BE2C (cell line): Measurements from ENCODE around the gene SEC14L1. TPM values are rescaled to one million over a fixed set of nuclear protein-coding genes. Genes with fewer than 3 reads are reported as not detected.

Experiments
- DNase-seq: peaks from one replicate; pipeline ENCODE4 v3.0.0-alpha.2; 2020
- H3K27me3 ChIP-seq: fragments of 250-450 bp; sonication (Bioruptor Pico); 2 replicates; pipeline ENCODE4 v1.5.1; 2020; ENCODE audit warnings: mild to moderate bottlenecking
- H3K36me3 ChIP-seq: fragments of 250-450 bp; sonication (Bioruptor Pico); 2 replicates; pipeline ENCODE4 v1.5.1; 2020; ENCODE audit warnings: mild to moderate bottlenecking
- H3K4me1 ChIP-seq: fragments of 250-450 bp; sonication (Bioruptor Pico); 2 replicates; pipeline ENCODE4 v1.5.1; 2020
- H3K4me3 ChIP-seq: 2 replicates; pipeline ENCODE4 v1.5.1; 2011; ENCODE audit warnings: low read depth, low read length
- H3K9me3 ChIP-seq: fragments of 250-450 bp; sonication (Bioruptor Pico); 2 replicates; pipeline ENCODE4 v1.5.1; 2020
- CTCF ChIP-seq: IDR thresholded peaks from 2 replicates; pipeline ENCODE4 v1.5.1; 2012; ENCODE audit warnings: mild to moderate bottlenecking, low read depth, low read length
- polyA plus RNA-seq: library from polyadenylated mRNA; unstranded; fragments of >200 nt; gene quantifications from one replicate; pipeline ENCODE4 v1.2.1, GENCODE V29; 2012; ENCODE audit warnings: low read depth, missing spikeins; ENCODE audit not compliant: insufficient read length, insufficient read depth

The SEC14L1 gene
- polyA plus RNA-seq, result 36.1 TPM

DNA sequence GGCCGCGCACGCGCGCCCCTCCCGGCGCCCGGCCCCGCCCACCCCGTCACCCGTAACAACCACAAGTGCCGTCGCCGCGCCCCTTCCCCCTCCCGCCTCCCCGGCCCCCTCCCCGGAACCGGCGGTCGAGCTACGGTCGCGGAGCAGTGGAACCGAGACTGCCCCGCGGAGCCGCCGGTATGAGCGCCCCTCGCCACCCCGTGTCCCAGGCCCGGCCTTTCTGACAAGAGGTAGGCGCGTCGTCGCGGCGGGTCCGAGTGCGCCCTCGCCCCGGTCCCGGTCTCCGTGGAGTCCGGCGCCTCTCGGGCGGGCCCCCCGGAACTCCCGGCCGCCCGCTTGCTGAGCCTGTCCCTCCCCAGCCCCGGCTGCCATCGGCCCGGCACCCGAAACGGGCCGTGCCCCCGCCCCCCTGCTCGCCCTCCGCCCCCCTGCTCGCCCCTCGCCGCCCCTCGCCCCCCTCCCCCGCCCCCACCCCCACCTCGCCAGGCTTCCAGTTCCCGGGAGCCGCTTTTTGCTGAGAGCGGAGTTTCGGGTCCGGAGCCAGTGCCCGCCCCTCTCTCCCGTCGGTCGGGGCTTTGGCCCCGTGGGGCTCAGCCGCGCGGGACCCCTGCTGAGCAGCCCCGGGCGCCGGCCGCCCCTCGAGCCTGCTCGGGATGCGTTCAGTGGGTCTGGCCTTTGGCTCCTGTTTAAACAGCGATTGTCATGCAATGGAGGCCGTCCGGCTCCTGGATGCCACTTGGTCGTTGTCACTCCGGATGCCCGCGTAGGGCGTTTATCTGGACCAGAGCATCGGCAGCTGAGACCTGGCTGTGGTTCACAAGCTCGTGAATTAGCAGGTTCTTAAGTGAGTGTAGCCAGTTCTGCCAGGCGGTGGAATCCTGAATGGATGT, at the start of gene SEC14L1:
Gene SEC14L1 (plus strand): TSS at position 92 of the 890 bp plus-strand sequence. CDS start 2,628 bp downstream, outside the sequence.
- Histone ChIP-seq H3K27me3 (no peaks in the 10 kb centered on the region), H3K36me3 (peaks cover 11% of the 10 kb centered on the region), H3K9me3 (no peaks in the 10 kb centered on the region; the same call in 1 of the 2 replicates), H3K4me1 (peaks cover 18% of the 10 kb centered on the region), H3K4me3 (peak within 1 kb of the TSS; percentile 82)
- no peak for TF ChIP-seq CTCF
- DNase-seq, result peak; percentile 69

DNA sequence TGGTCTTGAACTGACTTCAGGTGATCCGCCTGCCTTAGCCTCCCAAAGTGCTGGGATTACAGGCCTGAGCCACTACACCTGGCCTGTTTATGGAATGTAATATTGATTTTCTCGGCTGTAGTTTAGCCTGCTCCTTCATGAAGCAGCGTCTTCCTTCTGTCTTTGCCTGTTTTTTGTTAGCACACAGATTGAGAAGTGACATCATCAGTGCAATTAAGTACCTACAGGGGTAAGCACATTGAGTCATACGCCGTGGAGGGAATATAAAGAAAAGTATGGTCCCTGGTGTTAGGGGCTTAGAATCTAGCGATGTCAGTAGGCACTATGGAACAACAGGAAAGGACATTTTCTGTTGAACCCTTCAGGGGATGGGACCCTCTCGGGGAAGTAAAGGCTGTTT, 48.7 kb upstream of the SEC14L1 start:
- no peak for TF ChIP-seq CTCF
- H3K9me3 ChIP-seq, result no peaks in the 10 kb centered on the region
- H3K4me3 ChIP-seq, result no peak overlapping the region
- H3K36me3 ChIP-seq, result peaks cover 51% of the 10 kb centered on the region
- DNase-seq, result no peak
- H3K4me1 ChIP-seq, result peaks cover 3% of the 10 kb centered on the region; the same call in 1 of the 2 replicates
- H3K27me3 ChIP-seq, result no peaks in the 10 kb centered on the region

GRCh38 chr17:77095461-77095860, 45.3 kb upstream of the SEC14L1 start:
- Histone ChIP-seq H3K36me3 (peaks cover 59% of the 10 kb centered on the region), H3K4me1 (peaks cover 3% of the 10 kb centered on the region; the same call in 1 of the 2 replicates), H3K4me3 (no peak overlapping the region), H3K9me3 (no peaks in the 10 kb centered on the region), H3K27me3 (no peaks in the 10 kb centered on the region)
- DNase-seq, result no peak
- no peak for TF ChIP-seq CTCF

DNA sequence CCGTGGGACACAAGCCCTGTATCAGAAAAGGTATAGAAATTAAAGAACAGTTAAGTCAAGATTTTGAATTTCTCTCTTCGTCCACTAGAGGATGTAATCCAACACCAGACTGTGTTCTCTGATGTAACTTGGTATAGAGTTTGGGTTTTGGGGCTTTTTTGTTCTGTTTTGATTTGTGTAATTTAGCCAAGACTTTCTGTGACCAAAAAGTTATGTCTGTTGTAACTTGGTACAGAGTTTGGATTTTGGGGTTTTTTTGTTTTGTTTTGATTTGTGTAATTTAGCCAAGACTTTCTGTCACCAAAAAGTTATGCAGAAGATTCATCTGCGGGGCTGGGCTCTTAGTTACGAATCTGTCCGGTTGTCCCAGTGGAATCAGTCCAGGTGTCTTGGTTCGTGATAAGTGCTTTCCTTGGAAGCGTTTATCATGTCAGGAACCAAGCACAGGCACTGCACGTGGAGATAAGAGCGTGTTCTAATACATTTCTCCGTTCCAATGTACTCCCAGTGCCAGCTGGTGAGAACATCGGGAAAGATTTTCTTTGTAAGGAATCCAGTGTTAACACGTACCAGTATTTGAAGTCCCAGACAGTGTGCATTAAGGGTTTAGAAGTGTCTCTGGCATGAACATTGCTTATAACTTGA, 44.1 kb upstream of the SEC14L1 start:
- Histone ChIP-seq H3K36me3 (peaks cover 47% of the 10 kb centered on the region), H3K4me3 (no peak overlapping the region), H3K9me3 (no peaks in the 10 kb centered on the region), H3K27me3 (no peaks in the 10 kb centered on the region), H3K4me1 (peaks cover 3% of the 10 kb centered on the region; the same call in 1 of the 2 replicates)
- no peak for DNase-seq
- TF ChIP-seq CTCF, result peak; percentile 85

DNA sequence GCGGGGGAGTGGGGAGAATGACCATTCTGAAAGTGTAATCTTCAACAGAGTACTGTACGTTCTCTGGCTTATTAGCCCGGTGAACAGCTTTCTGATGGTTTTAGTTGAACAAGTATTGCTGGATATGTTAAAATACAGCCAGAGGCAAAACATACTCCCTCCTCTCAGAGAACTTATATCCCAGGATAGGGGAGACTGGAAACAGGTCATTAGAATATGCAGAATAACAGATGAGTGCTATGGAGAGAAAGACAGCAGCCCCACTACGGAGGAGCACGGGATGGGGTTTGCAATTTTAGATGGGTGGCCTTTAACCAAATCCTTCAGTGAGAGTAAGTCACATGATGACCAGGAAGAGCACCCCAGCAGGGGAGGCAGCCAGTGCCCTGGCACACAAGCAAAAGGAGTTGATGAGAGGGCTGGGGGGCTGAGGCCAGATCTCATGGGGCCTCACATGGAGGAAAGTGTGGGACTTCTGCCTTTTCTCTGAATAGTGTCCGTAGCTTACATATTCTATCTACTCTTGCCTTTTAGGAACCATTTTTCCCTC, 43.1 kb upstream of the SEC14L1 start:
- DNase-seq, result no peak
- H3K27me3 ChIP-seq, result no peaks in the 10 kb centered on the region
- TF ChIP-seq CTCF, result no peak
- peaks cover 8% of the 10 kb centered on the region for H3K4me1 ChIP-seq
- peaks cover 39% of the 10 kb centered on the region for H3K36me3 ChIP-seq
- H3K9me3 ChIP-seq, result no peaks in the 10 kb centered on the region
- no peak overlapping the region for H3K4me3 ChIP-seq
